ENCODE data around the gene CNNM4.

DNA sequence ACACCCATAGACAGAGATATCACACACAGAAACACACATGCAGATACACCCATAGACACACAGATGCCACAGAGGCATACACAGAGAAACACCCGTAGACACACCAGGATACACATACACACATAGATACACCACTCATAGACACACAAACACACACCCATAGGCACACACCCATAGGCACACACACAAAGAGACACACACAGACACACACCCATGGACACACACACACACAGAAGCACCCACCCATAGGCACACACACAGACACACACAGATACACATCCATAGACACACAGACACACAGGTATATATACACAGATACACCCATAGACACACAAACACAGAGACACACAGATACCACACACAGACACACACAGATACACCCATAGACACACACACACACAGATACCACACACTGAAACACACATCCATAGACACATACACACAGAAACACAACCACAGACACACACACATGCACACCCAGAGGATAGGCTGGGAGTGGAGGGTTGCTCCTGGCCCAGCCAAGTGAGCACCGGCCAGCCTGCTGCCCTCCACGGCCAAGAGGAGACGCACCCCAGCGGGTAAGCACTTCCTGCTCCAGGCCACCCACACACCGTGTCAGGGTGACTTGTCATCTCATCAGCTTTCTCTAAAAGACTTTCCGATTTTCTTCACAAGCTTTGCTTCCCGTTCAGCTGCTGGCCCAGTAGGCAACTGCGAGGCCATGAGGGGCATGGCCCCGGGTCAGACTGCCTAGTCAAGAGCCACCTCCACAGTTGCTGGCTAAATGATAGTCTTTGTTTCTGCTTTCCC, 41.3 kb downstream of the CNNM4 start:
- no peak for TF ChIP-seq EP300 (IDR thresholded peaks at IDR 0.05)
- no peak for TF ChIP-seq CTCF (IDR thresholded peaks at IDR 0.05)

Measured in sigmoid colon (tissue), 4 donors.